ENCODE results near the gene SMAGP. TPM values are rescaled to one million over a fixed set of nuclear protein-coding genes. Genes with fewer than 3 reads are reported as not detected.

SMAGP gene
- total and polyA plus RNA-seq, 2 of the 4 experiments (the other 2 are of a cell fraction) = 12.2 to 42.7 TPM

GRCh38 chr12:51205350-51205749, 64.9 kb downstream of the SMAGP start:
- no peak overlapping the region for H3K4me3 ChIP-seq (ENCODE audit: insufficient read depth, low read depth, low read length)
- no peak overlapping the region for H2AFZ ChIP-seq (replicated peaks; ENCODE audit: low read length, poor library complexity)
- H3K9me1 ChIP-seq (ENCODE audit: insufficient read depth, low read length) = peaks cover 7% of the 10 kb centered on the region
- H2BK120ac ChIP-seq (ENCODE audit: low read depth, low read length) = no peak overlapping the region
- H2BK20ac ChIP-seq (ENCODE audit: low read depth, low read length) = no peak overlapping the region
- dilution Hi-C loops (cut with HindIII; ENCODE audit: low sequenced_read_pairs, unreplicated experiment) = no loop called here
- no peak overlapping the region for H2AK9ac ChIP-seq (replicated peaks; ENCODE audit: low read depth, low read length, poor library complexity)
- H3K9me3 ChIP-seq (ENCODE audit: control insufficient read depth, insufficient read depth, low read length) = peaks cover 4% of the 10 kb centered on the region; the same call in 1 of the 2 replicates
- H3K23ac ChIP-seq (ENCODE audit: low read depth, low read length) = no peak overlapping the region
- H3K14ac ChIP-seq (replicated peaks; ENCODE audit: low read depth, low read length) = no peak overlapping the region
- BruUV-seq (replicated peaks) = no TSS peak
- POLR2A ChIA-PET (ENCODE audit: unreplicated experiment) = no interaction called here
- H4K5ac ChIP-seq (ENCODE audit: low read depth, low read length) = no peak overlapping the region
- H3K56ac ChIP-seq (ENCODE audit: extremely low read depth, insufficient read depth, low read length) = no peak overlapping the region
- peaks cover 9% of the 10 kb centered on the region for H3K36me3 ChIP-seq (ENCODE audit: control insufficient read depth, insufficient read depth, low read length)
- CTCF ChIA-PET = no interaction called here
- no peak overlapping the region for H3K18ac ChIP-seq (ENCODE audit: low read depth, low read length)
- H3K27ac ChIP-seq (ENCODE audit: insufficient read depth, low read length) = no peak overlapping the region
- H3K4me1 ChIP-seq (ENCODE audit: control insufficient read depth, insufficient read depth, low read length) = no peaks in the 10 kb centered on the region; the same call in 1 of the 2 replicates
- in situ Hi-C loops (cut with MboI; ENCODE audit: low sequenced_read_pairs) = no loop called here
- no peak overlapping the region for H3K4me2 ChIP-seq (ENCODE audit: low read depth, low read length)
- no peaks in the 10 kb centered on the region for H3K27me3 ChIP-seq (ENCODE audit: control insufficient read depth, insufficient read depth, low read length)
- H4K20me1 ChIP-seq (ENCODE audit: insufficient read depth, low read length) = no peaks in the 10 kb centered on the region
- ATAC-seq (ENCODE audit: low read depth) = no peak
- H4K8ac ChIP-seq (ENCODE audit: low read depth in 2 of 2, low read length in 2 of 2) = no peak overlapping the region
- 83% methylated on average over 2 of the region's 6 CpGs; no CpG with 5 or more reads in 1 of the 2 experiments for WGBS, 2 experiments (ENCODE audit: extremely low coverage in 2 of 2, insufficient read length in 1 of 2)
- intact Hi-C loops (cut with micrococcal nuclease) = no loop called here
- no peak overlapping the region for H3K9ac ChIP-seq (ENCODE audit: low read depth, low read length)
- no peak overlapping the region for H2AK5ac ChIP-seq (ENCODE audit: low read depth, low read length)
- H3K79me1 ChIP-seq (ENCODE audit: low read depth in 1 of 2, low read length in 2 of 2) = no peaks in the 10 kb centered on the region
- TF ChIP-seq SMC3 (IDR thresholded peaks at IDR 0.05; ENCODE audit: low read depth, low read length) (no peak), RCOR1 (IDR thresholded peaks at IDR 0.05; ENCODE audit: insufficient replicate concordance, low read length) (no peak), NFE2L2 (IDR thresholded peaks at IDR 0.05; ENCODE audit: low read depth, low read length) (no peak), POLR2A (IDR thresholded peaks at IDR 0.05; ENCODE audit: low read depth, low read length) (no peak), MXI1 (IDR thresholded peaks at IDR 0.05; ENCODE audit: borderline replicate concordance, low read depth, low read length) (no peak), MAZ (IDR thresholded peaks at IDR 0.05; ENCODE audit: borderline replicate concordance, low read depth, low read length) (no peak), CHD1 (IDR thresholded peaks at IDR 0.05; ENCODE audit: low read depth, low read length) (no peak), FOS (IDR thresholded peaks at IDR 0.05; ENCODE audit: low read depth, low read length) (no peak), RFX5 (IDR thresholded peaks at IDR 0.05; ENCODE audit: low read depth, low read length) (no peak), BHLHE40 (IDR thresholded peaks at IDR 0.05; ENCODE audit: low read depth, low read length) (no peak), MAFK (IDR thresholded peaks at IDR 0.05; ENCODE audit: low read depth, low read length) (no peak), ELK1 (IDR thresholded peaks at IDR 0.05; ENCODE audit: borderline replicate concordance, low read depth, low read length) (no peak), CEBPB (IDR thresholded peaks at IDR 0.05; ENCODE audit: low read depth, low read length) (no peak), USF2 (IDR thresholded peaks at IDR 0.05; ENCODE audit: low read depth, low read length) (no peak), RAD21 (IDR thresholded peaks at IDR 0.05; ENCODE audit: low read length) (no peak)
- TF ChIP-seq, protein P1, sequence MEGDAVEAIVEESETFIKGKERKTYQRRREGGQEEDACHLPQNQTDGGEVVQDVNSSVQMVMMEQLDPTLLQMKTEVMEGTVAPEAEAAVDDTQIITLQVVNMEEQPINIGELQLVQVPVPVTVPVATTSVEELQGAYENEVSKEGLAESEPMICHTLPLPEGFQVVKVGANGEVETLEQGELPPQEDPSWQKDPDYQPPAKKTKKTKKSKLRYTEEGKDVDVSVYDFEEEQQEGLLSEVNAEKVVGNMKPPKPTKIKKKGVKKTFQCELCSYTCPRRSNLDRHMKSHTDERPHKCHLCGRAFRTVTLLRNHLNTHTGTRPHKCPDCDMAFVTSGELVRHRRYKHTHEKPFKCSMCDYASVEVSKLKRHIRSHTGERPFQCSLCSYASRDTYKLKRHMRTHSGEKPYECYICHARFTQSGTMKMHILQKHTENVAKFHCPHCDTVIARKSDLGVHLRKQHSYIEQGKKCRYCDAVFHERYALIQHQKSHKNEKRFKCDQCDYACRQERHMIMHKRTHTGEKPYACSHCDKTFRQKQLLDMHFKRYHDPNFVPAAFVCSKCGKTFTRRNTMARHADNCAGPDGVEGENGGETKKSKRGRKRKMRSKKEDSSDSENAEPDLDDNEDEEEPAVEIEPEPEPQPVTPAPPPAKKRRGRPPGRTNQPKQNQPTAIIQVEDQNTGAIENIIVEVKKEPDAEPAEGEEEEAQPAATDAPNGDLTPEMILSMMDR (conservative IDR thresholded peaks at IDR 0.05; ENCODE audit: low read depth, low read length) = no peak
- H2BK5ac ChIP-seq (ENCODE audit: low read depth, low read length, poor library complexity, severe bottlenecking) = no peak overlapping the region
- no peak for DNase-seq
- H3K4ac ChIP-seq (ENCODE audit: low read depth, low read length) = no peak overlapping the region
- H4K91ac ChIP-seq (ENCODE audit: insufficient read depth, low read depth, low read length) = no peak overlapping the region
- no peak overlapping the region for H2BK15ac ChIP-seq (ENCODE audit: low read depth, low read length)

All from IMR-90 (cell line).